GM12878 (cell line): ENCODE results near the gene SRGAP2. TPM values are rescaled to one million over a fixed set of nuclear protein-coding genes. Genes with fewer than 3 reads are reported as not detected.
"Not testable (repeated sequence)": the region's sequence is repeated elsewhere in the genome, so short reads cannot be mapped to it uniquely, and the experiment has no call there.

Source experiments
- ATAC-seq: fragments of 200-7000 bp; cut with Tn5 transposase; 3 replicates; pipeline ENCODE4 v1.9.1; 2020; ENCODE audit warnings: mild to moderate bottlenecking, moderate library complexity
- BruUV-seq: library from RNA; stranded (reverse); fragments of 400-500 nt; replicated peaks from 2 replicates; lab custom pipeline; 2021; lab: Mats Ljungman, UMichigan
- CTCF ChIA-PET: fragments of 300-600 bp; sonication (Branson Sonifier 250); formaldehyde crosslinking; extraction: SDS; loops from one replicate; lab custom pipeline; 2021; ENCODE audit warnings: inconsistent platforms; lab: Yijun Ruan, JAX
- POLR2A ChIA-PET: fragments of 350-600 bp; formaldehyde crosslinking; extraction: SDS; loops from one replicate; lab custom pipeline; 2021; ENCODE audit warnings: inconsistent platforms; lab: Charles Lee
- RAD21 ChIA-PET: fragments of 300-600 bp; sonication (Branson Sonifier 250); formaldehyde crosslinking; loops from one replicate; lab custom pipeline; 2023; ENCODE audit warnings: antibody characterized with exemption; ENCODE audit not compliant: unreplicated experiment; lab: Charles Lee
- SMC1A ChIA-PET: fragments of 300-600 bp; sonication (Branson Sonifier 250); formaldehyde crosslinking; loops from one replicate; lab custom pipeline; 2023; ENCODE audit not compliant: unreplicated experiment, uncharacterized antibody; lab: Charles Lee
- DNase-seq: peaks from one replicate; pipeline ENCODE4 v3.0.0-alpha.2; 2011; ENCODE audit warnings: low read depth, low spot score
- FAIRE-seq: peaks from 3 replicates; lab custom pipeline; 2011; peaks lifted over from hg19 to GRCh38; lab: Jason Lieb, UNC
- H2AFZ ChIP-seq: 2 replicates; pipeline ENCODE4 v1.6.0; 2011; ENCODE audit warnings: low read depth, low read length, control low read depth; ENCODE audit not compliant: control insufficient read depth
- H3K27ac ChIP-seq: 2 replicates; pipeline ENCODE4 v1.5.1; 2011; ENCODE audit warnings: control low read depth; ENCODE audit not compliant: control insufficient read depth, insufficient read depth
- H3K27me3 ChIP-seq, 2 experiments: replicated peaks in 1 of 2; 2 replicates each; pipeline versions ENCODE4 v1.6.0 to v1.6.1; 2011; ENCODE audit warnings: low read length in 1 of 2; ENCODE audit not compliant: control insufficient read depth in 2 of 2, insufficient read depth in 2 of 2
- H3K36me3 ChIP-seq, 2 experiments: 2 replicates each; pipeline ENCODE4 v1.5.1; 2011; ENCODE audit warnings: low read length in 1 of 2; ENCODE audit not compliant: control insufficient read depth in 2 of 2, insufficient read depth in 2 of 2
- H3K4me1 ChIP-seq: 2 replicates; pipeline ENCODE4 v1.6.1; 2011; ENCODE audit warnings: mild to moderate bottlenecking, low read length, moderate library complexity, mixed read lengths; ENCODE audit not compliant: control insufficient read depth, insufficient read depth
- H3K4me2 ChIP-seq: 2 replicates; pipeline ENCODE4 v1.6.0; 2011; ENCODE audit warnings: control low read depth; ENCODE audit not compliant: control insufficient read depth, insufficient read depth
- H3K4me3 ChIP-seq: fragments of 200-600 bp; sonication (generic); 2 replicates; pipeline ENCODE4 v1.5.1; 2016
- H3K79me2 ChIP-seq: 2 replicates; pipeline ENCODE4 v1.6.0; 2011; ENCODE audit warnings: low read length; ENCODE audit not compliant: control insufficient read depth, insufficient read depth
- H3K9ac ChIP-seq: 2 replicates; pipeline ENCODE4 v1.8.0; 2011; ENCODE audit warnings: low read length, control low read depth, mixed read lengths; ENCODE audit not compliant: control insufficient read depth, insufficient read depth
- H3K9me3 ChIP-seq: replicated peaks from 3 replicates; pipeline ENCODE4 v1.5.1; 2011; ENCODE audit warnings: mild to moderate bottlenecking, low read length; ENCODE audit not compliant: control insufficient read depth, insufficient read depth
- H4K20me1 ChIP-seq: 2 replicates; pipeline ENCODE4 v1.6.0; 2011; ENCODE audit not compliant: control insufficient read depth, insufficient read depth
- WGBS: methylation state at CpG from one replicate; pipeline ENCODE4 v1.1.6; 2016; ENCODE audit warnings: low lambda C conversion rate; ENCODE audit not compliant: insufficient replicate concordance, insufficient coverage; ENCODE audit errors: missing lambda C conversion rate; 5-methylcytosine and 5-hydroxymethylcytosine counted together
- in situ Hi-C: fragments of 300-500 bp; cut with MboI; formaldehyde crosslinking; loops from 9 replicates; pipeline ENCODE4 v1.14.3; 2018; ENCODE audit warnings: mixed read lengths
- intact Hi-C: fragments of 100-400 bp; cut with micrococcal nuclease; formaldehyde crosslinking; loops from one replicate; pipeline ENCODE4 v1.14.2; 2022; ENCODE audit not compliant: unreplicated experiment
- polyA plus RNA-seq, 11 experiments: library from polyadenylated mRNA; depleted of rRNA in 4 of 11; unstranded in 6 of 11; stranded (reverse) in 5 of 11; fragments of >200 nt; fragmentation: Nextera tagmentation in 4 of 11; fragmentation: Illumina TruSeq in 1 of 11; extraction: Ambion mirVana in 4 of 11; extraction: Trizol in 1 of 11; gene quantifications; 1 replicate in 1 of 11; 2 replicates in 10 of 11; pipeline versions ENCODE4 v1.2.1 to v1.2.3, GENCODE V29; 2011 to 2016; ENCODE audit warnings: inconsistent platforms in 2 of 11, missing spikeins in 2 of 11, low read depth in 1 of 11
- total RNA-seq, 4 experiments: library from RNA; depleted of rRNA in 3 of 4; stranded (reverse); fragments of >200 nt in 3 of 4; fragmentation: Illumina TruSeq in 1 of 4; extraction: Trizol in 1 of 4; gene quantifications; 2 replicates each; pipeline versions ENCODE4 v1.2.1 to v1.2.3, GENCODE V29; 2013 to 2021

Gene SRGAP2
- total and polyA plus RNA-seq, 10 of the 15 experiments (the other 5 are each of a cell fraction or from before 2014, with no cell fraction given): 1.2 to 15.0 (median 7.6) TPM

GRCh38 chr1:206252680-206253335 lies 49.5 kb downstream of the SRGAP2 start:
- ATAC-seq, H3K79me2 ChIP-seq, H3K27ac ChIP-seq, H3K4me3 ChIP-seq, H3K36me3 ChIP-seq, DNase-seq, RAD21 ChIA-PET, H3K4me2 ChIP-seq, SMC1A ChIA-PET, FAIRE-seq, H3K9me3 ChIP-seq, intact Hi-C loops, H3K9ac ChIP-seq, BruUV-seq, H2AFZ ChIP-seq, POLR2A ChIA-PET, H4K20me1 ChIP-seq, CTCF ChIA-PET, H3K27me3 ChIP-seq, H3K4me1 ChIP-seq, in situ Hi-C loops: not testable (repeated sequence)
- 70% methylated on average over 7 of the region's 8 CpGs for WGBS

Other genes starting within 250 kb of the SRGAP2 start
- gene RAB7B, start 200.1 kb upstream of the SRGAP2 start, total RNA-seq (2014; rRNA removed): not detected in 2 replicates
- gene RAB7B, start 200.1 kb upstream of the SRGAP2 start, total RNA-seq (2014; rRNA removed; fragmentation: Illumina TruSeq; extraction: Trizol): not detected in 2 replicates
- gene RAB7B, start 200.1 kb upstream of the SRGAP2 start, total RNA-seq (2021): not detected in 2 replicates
- not detected in 2 replicates for gene RAB7B, start 200.1 kb upstream of the SRGAP2 start, polyA plus RNA-seq (2011; rRNA removed)
- not detected in 2 replicates for gene RAB7B, start 200.1 kb upstream of the SRGAP2 start, polyA plus RNA-seq (2014; fragmentation: Illumina TruSeq; extraction: Trizol)
- not detected for gene RAB7B, start 200.1 kb upstream of the SRGAP2 start, polyA plus RNA-seq (2014; fragmentation: Nextera tagmentation; extraction: Ambion mirVana)
- gene RAB7B, start 200.1 kb upstream of the SRGAP2 start, polyA plus RNA-seq (2014; rRNA removed): 0.05 TPM in 1 of 2 replicates, not detected in the other
- gene RAB7B, start 200.1 kb upstream of the SRGAP2 start, polyA plus RNA-seq (2016; fragmentation: Nextera tagmentation; extraction: Ambion mirVana): under 1 TPM in 1 of 2 experiments, not detected in 1; 0.09 TPM
- not detected in 2 replicates for gene CTSE, start 179.6 kb upstream of the SRGAP2 start, total RNA-seq (2014; rRNA removed)
- gene CTSE, start 179.6 kb upstream of the SRGAP2 start, total RNA-seq (2014; rRNA removed; fragmentation: Illumina TruSeq; extraction: Trizol): not detected in 2 replicates
- gene CTSE, start 179.6 kb upstream of the SRGAP2 start, total RNA-seq (2021): 0.26 TPM in 1 of 2 replicates, not detected in the other
- gene CTSE, start 179.6 kb upstream of the SRGAP2 start, polyA plus RNA-seq (2011; rRNA removed): not detected in 2 replicates
- not detected in 2 replicates for gene CTSE, start 179.6 kb upstream of the SRGAP2 start, polyA plus RNA-seq (2014; fragmentation: Illumina TruSeq; extraction: Trizol)
- gene CTSE, start 179.6 kb upstream of the SRGAP2 start, polyA plus RNA-seq (2014; fragmentation: Nextera tagmentation; extraction: Ambion mirVana): not detected
- not detected in 2 replicates for gene CTSE, start 179.6 kb upstream of the SRGAP2 start, polyA plus RNA-seq (2014; rRNA removed)
- gene CTSE, start 179.6 kb upstream of the SRGAP2 start, polyA plus RNA-seq (2016; fragmentation: Nextera tagmentation; extraction: Ambion mirVana): not detected
- gene RHEX, start 150.4 kb upstream of the SRGAP2 start, total RNA-seq (2014; rRNA removed): 5.1 and 5.7 TPM in 2 replicates
- 5.8 and 6.0 TPM in 2 replicates for gene RHEX, start 150.4 kb upstream of the SRGAP2 start, total RNA-seq (2014; rRNA removed; fragmentation: Illumina TruSeq; extraction: Trizol)
- 7.7 and 11.4 TPM in 2 replicates for gene RHEX, start 150.4 kb upstream of the SRGAP2 start, total RNA-seq (2021)
- 2.4 and 2.8 TPM in 2 replicates for gene RHEX, start 150.4 kb upstream of the SRGAP2 start, polyA plus RNA-seq (2011; rRNA removed)
- gene RHEX, start 150.4 kb upstream of the SRGAP2 start, polyA plus RNA-seq (2014; fragmentation: Illumina TruSeq; extraction: Trizol): 5.6 and 7.3 TPM in 2 replicates
- gene RHEX, start 150.4 kb upstream of the SRGAP2 start, polyA plus RNA-seq (2014; fragmentation: Nextera tagmentation; extraction: Ambion mirVana): 1 to 10 TPM; 5.7 TPM
- 3.9 and 5.5 TPM in 2 replicates for gene RHEX, start 150.4 kb upstream of the SRGAP2 start, polyA plus RNA-seq (2014; rRNA removed)
- gene RHEX, start 150.4 kb upstream of the SRGAP2 start, polyA plus RNA-seq (2016; fragmentation: Nextera tagmentation; extraction: Ambion mirVana): 1 to 10 TPM; 3.5 to 3.9 TPM
- not detected in 2 replicates for gene AVPR1B, start 86.2 kb upstream of the SRGAP2 start, total RNA-seq (2014; rRNA removed)
- not detected in 2 replicates for gene AVPR1B, start 86.2 kb upstream of the SRGAP2 start, total RNA-seq (2014; rRNA removed; fragmentation: Illumina TruSeq; extraction: Trizol)
- gene AVPR1B, start 86.2 kb upstream of the SRGAP2 start, total RNA-seq (2021): not detected in 2 replicates
- not detected in 2 replicates for gene AVPR1B, start 86.2 kb upstream of the SRGAP2 start, polyA plus RNA-seq (2011; rRNA removed)
- gene AVPR1B, start 86.2 kb upstream of the SRGAP2 start, polyA plus RNA-seq (2014; fragmentation: Illumina TruSeq; extraction: Trizol): not detected in 2 replicates
- not detected for gene AVPR1B, start 86.2 kb upstream of the SRGAP2 start, polyA plus RNA-seq (2014; fragmentation: Nextera tagmentation; extraction: Ambion mirVana)
- not detected in 2 replicates for gene AVPR1B, start 86.2 kb upstream of the SRGAP2 start, polyA plus RNA-seq (2014; rRNA removed)
- gene AVPR1B, start 86.2 kb upstream of the SRGAP2 start, polyA plus RNA-seq (2016; fragmentation: Nextera tagmentation; extraction: Ambion mirVana): not detected
- gene FAM72A, start 702 bp upstream of the SRGAP2 start, total RNA-seq (2014; rRNA removed): 12.8 and 14.1 TPM in 2 replicates
- 17.4 and 19.3 TPM in 2 replicates for gene FAM72A, start 702 bp upstream of the SRGAP2 start, total RNA-seq (2014; rRNA removed; fragmentation: Illumina TruSeq; extraction: Trizol)
- 14.2 and 15.0 TPM in 2 replicates for gene FAM72A, start 702 bp upstream of the SRGAP2 start, total RNA-seq (2021)
- gene FAM72A, start 702 bp upstream of the SRGAP2 start, polyA plus RNA-seq (2011; rRNA removed): 36.7 and 49.1 TPM in 2 replicates
- gene FAM72A, start 702 bp upstream of the SRGAP2 start, polyA plus RNA-seq (2014; fragmentation: Illumina TruSeq; extraction: Trizol): 22.5 and 30.6 TPM in 2 replicates
- 10 to 100 TPM in 1 of 2 experiments, 1 to 10 TPM in 1; 7.5 to 10.2 TPM for gene FAM72A, start 702 bp upstream of the SRGAP2 start, polyA plus RNA-seq (2014; fragmentation: Nextera tagmentation; extraction: Ambion mirVana)
- gene FAM72A, start 702 bp upstream of the SRGAP2 start, polyA plus RNA-seq (2014; rRNA removed): 15.7 and 19.7 TPM in 2 replicates
- 10 to 100 TPM; 25.7 to 28.3 TPM for gene FAM72A, start 702 bp upstream of the SRGAP2 start, polyA plus RNA-seq (2016; fragmentation: Nextera tagmentation; extraction: Ambion mirVana)